Measurements from ENCODE around the gene SERGEF.

DNA sequence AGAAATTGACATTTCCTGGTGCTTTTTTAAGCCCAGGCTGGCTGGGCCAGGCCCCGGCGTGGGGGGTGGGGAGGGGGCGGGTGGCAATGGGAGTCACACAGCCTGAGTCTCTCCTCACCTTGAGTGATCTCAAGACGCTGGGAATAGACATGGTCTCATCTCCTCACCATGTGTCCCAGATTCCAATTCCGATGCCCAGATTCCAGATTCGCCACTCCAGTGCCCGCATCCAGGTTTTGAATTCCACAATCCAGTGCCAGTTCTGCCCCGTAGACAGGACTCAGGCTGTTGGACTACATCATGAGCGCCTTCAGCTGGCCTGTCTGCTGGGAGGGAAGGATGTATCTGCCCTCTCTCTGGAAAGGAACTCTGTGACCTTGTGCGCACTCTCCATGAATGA, 259.2 kb downstream of the SERGEF start:
- TF ChIP-seq, protein P1, sequence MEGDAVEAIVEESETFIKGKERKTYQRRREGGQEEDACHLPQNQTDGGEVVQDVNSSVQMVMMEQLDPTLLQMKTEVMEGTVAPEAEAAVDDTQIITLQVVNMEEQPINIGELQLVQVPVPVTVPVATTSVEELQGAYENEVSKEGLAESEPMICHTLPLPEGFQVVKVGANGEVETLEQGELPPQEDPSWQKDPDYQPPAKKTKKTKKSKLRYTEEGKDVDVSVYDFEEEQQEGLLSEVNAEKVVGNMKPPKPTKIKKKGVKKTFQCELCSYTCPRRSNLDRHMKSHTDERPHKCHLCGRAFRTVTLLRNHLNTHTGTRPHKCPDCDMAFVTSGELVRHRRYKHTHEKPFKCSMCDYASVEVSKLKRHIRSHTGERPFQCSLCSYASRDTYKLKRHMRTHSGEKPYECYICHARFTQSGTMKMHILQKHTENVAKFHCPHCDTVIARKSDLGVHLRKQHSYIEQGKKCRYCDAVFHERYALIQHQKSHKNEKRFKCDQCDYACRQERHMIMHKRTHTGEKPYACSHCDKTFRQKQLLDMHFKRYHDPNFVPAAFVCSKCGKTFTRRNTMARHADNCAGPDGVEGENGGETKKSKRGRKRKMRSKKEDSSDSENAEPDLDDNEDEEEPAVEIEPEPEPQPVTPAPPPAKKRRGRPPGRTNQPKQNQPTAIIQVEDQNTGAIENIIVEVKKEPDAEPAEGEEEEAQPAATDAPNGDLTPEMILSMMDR (IDR thresholded peaks at IDR 0.05), result no peak
- no peak for TF ChIP-seq POLR2AphosphoS5 (IDR thresholded peaks at IDR 0.05)
- TF ChIP-seq POLR2A (IDR thresholded peaks at IDR 0.05), result no peak
- TF ChIP-seq EP300 (IDR thresholded peaks at IDR 0.05), result no peak
